Trophoblast cell (in vitro differentiated cells and primary cell): ENCODE data around the gene SPRY2.

Experiments
- DNase-seq, 2 donors: peaks; one replicate each; pipeline ENCODE4 v3.0.0-alpha.2; 2016
- H2AFZ ChIP-seq: 2 replicates; pipeline ENCODE4 v1.6.1; 2013; ENCODE audit warnings: low read length, moderate library complexity, mild to moderate bottlenecking; ENCODE audit not compliant: insufficient read depth, poor library complexity
- H2AK5ac ChIP-seq: 2 replicates; pipeline ENCODE4 v1.6.1; 2013; ENCODE audit warnings: mild to moderate bottlenecking, low read length
- H2BK120ac ChIP-seq: 2 replicates; pipeline ENCODE4 v1.6.1; 2013; ENCODE audit warnings: low read length, mild to moderate bottlenecking, moderate library complexity; ENCODE audit not compliant: insufficient read depth, poor library complexity
- H2BK12ac ChIP-seq: 2 replicates; pipeline ENCODE4 v1.6.1; 2013; ENCODE audit warnings: mild to moderate bottlenecking, low read length, moderate library complexity
- H2BK5ac ChIP-seq: 2 replicates; pipeline ENCODE4 v1.6.1; 2013; ENCODE audit warnings: low read length, low read depth, moderate library complexity, mild to moderate bottlenecking; ENCODE audit not compliant: poor library complexity
- H3K14ac ChIP-seq: 2 replicates; pipeline ENCODE4 v1.6.1; 2013; ENCODE audit warnings: mild to moderate bottlenecking, low read length
- H3K18ac ChIP-seq: 2 replicates; pipeline ENCODE4 v1.6.1; 2013; ENCODE audit warnings: mild to moderate bottlenecking, low read length
- H3K23ac ChIP-seq: 2 replicates; pipeline ENCODE4 v1.6.1; 2013; ENCODE audit warnings: low read length
- H3K27ac ChIP-seq: 2 replicates; pipeline ENCODE4 v1.5.1; 2013; ENCODE audit warnings: low read depth, mild to moderate bottlenecking, inconsistent platforms, low read length, moderate library complexity
- H3K27me3 ChIP-seq: 2 replicates; pipeline ENCODE4 v1.6.1; 2013; ENCODE audit warnings: inconsistent platforms, mild to moderate bottlenecking, low read length, moderate library complexity; ENCODE audit not compliant: insufficient read depth
- H3K36me3 ChIP-seq, 2 experiments: 1 replicate in 1 of 2; 2 replicates in 1 of 2; pipeline ENCODE4 v1.6.1; 2013; ENCODE audit warnings: low read length in 2 of 2, mild to moderate bottlenecking in 2 of 2, moderate library complexity in 1 of 2; ENCODE audit not compliant: insufficient read depth in 2 of 2, control insufficient read depth in 1 of 2
- H3K4ac ChIP-seq: 2 replicates; pipeline ENCODE4 v1.6.1; 2013; ENCODE audit warnings: low read depth, mild to moderate bottlenecking, low read length, moderate library complexity
- H3K4me1 ChIP-seq, 2 experiments: 1 replicate in 1 of 2; 2 replicates in 1 of 2; pipeline ENCODE4 v1.6.1; 2013; ENCODE audit warnings: low read length in 2 of 2, mild to moderate bottlenecking in 2 of 2, moderate library complexity in 1 of 2; ENCODE audit not compliant: insufficient read depth in 2 of 2, control insufficient read depth in 1 of 2
- H3K4me2 ChIP-seq: 2 replicates; pipeline ENCODE4 v1.6.1; 2013; ENCODE audit warnings: inconsistent platforms, mild to moderate bottlenecking, low read length, moderate library complexity
- H3K4me3 ChIP-seq: 2 replicates; pipeline ENCODE4 v1.5.1; 2013; ENCODE audit warnings: mild to moderate bottlenecking, low read depth, low read length, inconsistent platforms
- H3K79me1 ChIP-seq: one replicate; pipeline ENCODE4 v1.6.1; 2013; ENCODE audit warnings: low read length
- H3K79me2 ChIP-seq: 2 replicates; pipeline ENCODE4 v1.6.1; 2013; ENCODE audit warnings: low read length, mild to moderate bottlenecking; ENCODE audit not compliant: control insufficient read depth, insufficient read depth, poor library complexity
- H3K9ac ChIP-seq: 2 replicates; pipeline ENCODE4 v1.6.1; 2013; ENCODE audit warnings: mild to moderate bottlenecking, low read length
- H3K9me3 ChIP-seq: 2 replicates; pipeline ENCODE4 v1.6.1; 2013; ENCODE audit warnings: low read depth, mild to moderate bottlenecking, control low read depth, inconsistent platforms, low read length; ENCODE audit not compliant: insufficient read depth
- H4K12ac ChIP-seq: 2 replicates; pipeline ENCODE4 v1.6.1; 2013; ENCODE audit warnings: low read depth, mild to moderate bottlenecking, low read length, moderate library complexity
- H4K8ac ChIP-seq: 2 replicates; pipeline ENCODE4 v1.6.1; 2013; ENCODE audit warnings: low read depth, mild to moderate bottlenecking, low read length, moderate library complexity
- H4K91ac ChIP-seq: one replicate; pipeline ENCODE4 v1.6.1; 2013; ENCODE audit warnings: low read depth, mild to moderate bottlenecking, low read length, moderate library complexity
- WGBS: extraction: QIAGEN DNeasy Blood & Tissue Kit; methylation state at CpG from one replicate; pipeline ENCODE4 v1.1.7; 2013; ENCODE audit warnings: missing lambda C conversion rate; ENCODE audit not compliant: insufficient read length, insufficient coverage; ENCODE audit errors: extremely low coverage; 5-methylcytosine and 5-hydroxymethylcytosine counted together

SPRY2 gene

DNA sequence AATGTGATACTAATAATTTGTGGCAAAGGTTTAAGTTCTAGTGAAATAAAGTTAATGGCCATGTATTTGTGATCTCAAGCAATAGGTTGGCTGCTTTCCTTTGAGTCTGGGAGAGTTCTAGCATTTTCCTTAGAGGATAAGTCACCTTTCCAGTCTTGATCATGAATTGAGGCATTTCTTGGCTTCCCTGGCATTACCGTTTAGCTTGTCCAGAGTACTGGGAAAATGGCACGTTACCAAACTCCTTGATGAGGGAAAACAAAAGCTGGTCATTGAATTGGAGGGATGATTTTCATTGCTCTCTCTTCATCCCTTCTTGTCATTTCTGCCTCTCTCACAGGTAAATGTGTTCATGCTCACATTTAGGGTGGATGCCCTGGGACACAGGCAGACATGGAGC is 34.0 kb upstream of the SPRY2 start:
- Histone ChIP-seq H3K79me1 (no peaks in the 10 kb centered on the region), H3K9ac (no peak overlapping the region), H2AK5ac (no peak overlapping the region)

DNA sequence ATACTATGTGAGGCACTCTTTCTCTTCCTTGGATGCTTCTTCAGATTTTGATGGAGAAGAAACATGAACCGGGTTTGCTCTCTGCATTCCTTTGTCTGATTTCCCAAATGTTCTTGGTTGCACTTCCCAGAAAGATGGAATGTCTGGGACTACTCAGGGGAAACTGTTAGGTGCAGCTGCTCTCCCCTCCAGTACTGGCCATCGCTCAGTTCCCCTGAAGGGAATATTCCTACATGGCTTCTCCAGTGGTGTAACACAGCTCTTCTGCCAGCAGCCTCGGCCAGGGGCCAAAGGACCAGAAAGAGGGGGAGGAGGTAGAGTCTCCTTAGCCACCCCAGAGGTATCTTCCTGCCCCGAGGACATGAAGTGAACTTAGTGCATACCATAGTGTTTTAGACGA is 33.5 kb upstream of the SPRY2 start:
- no peak overlapping the region for H3K23ac ChIP-seq
- H2AK5ac ChIP-seq, result no peak overlapping the region
- WGBS, result no CpG with 5 or more reads among the region's 5 CpGs
- no peaks in the 10 kb centered on the region for H3K36me3 ChIP-seq
- no peak overlapping the region for H4K12ac ChIP-seq
- H2BK12ac ChIP-seq, result no peak overlapping the region
- no peak overlapping the region for H4K8ac ChIP-seq
- H3K14ac ChIP-seq, result no peak overlapping the region
- H4K91ac ChIP-seq, result no peak overlapping the region
- no peak overlapping the region for H3K4me2 ChIP-seq
- no peak overlapping the region for H3K18ac ChIP-seq
- H3K27ac ChIP-seq, result no peak overlapping the region
- no peak overlapping the region for H3K9ac ChIP-seq
- no peak overlapping the region for H2BK120ac ChIP-seq
- H3K4ac ChIP-seq, result no peak overlapping the region
- no peaks in the 10 kb centered on the region for H3K79me2 ChIP-seq
- H3K27me3 ChIP-seq, result no peaks in the 10 kb centered on the region
- H3K79me1 ChIP-seq, result no peaks in the 10 kb centered on the region
- no peak overlapping the region for H3K4me3 ChIP-seq
- no peak for DNase-seq
- H3K9me3 ChIP-seq, result no peaks in the 10 kb centered on the region
- peaks cover 3% of the 10 kb centered on the region in 2 experiments for H3K4me1 ChIP-seq
- no peak overlapping the region for H2BK5ac ChIP-seq
- no peak overlapping the region for H2AFZ ChIP-seq

More for the DNA sequence above, 34.0 kb upstream of the SPRY2 start:
- H3K14ac ChIP-seq, result no peak overlapping the region
- no peak overlapping the region for H3K4me2 ChIP-seq
- H3K4ac ChIP-seq, result no peak overlapping the region
- no peak overlapping the region for H3K27ac ChIP-seq
- H4K8ac ChIP-seq, result no peak overlapping the region
- no peak overlapping the region for H3K18ac ChIP-seq
- no peak overlapping the region for H2BK120ac ChIP-seq
- DNase-seq, result no peak
- WGBS, result no CpG with 5 or more reads among the region's 2 CpGs
- no peak overlapping the region for H3K4me3 ChIP-seq
- H2BK5ac ChIP-seq, result no peak overlapping the region
- H4K91ac ChIP-seq, result no peak overlapping the region
- no peak overlapping the region for H2AFZ ChIP-seq
- H3K36me3 ChIP-seq, result no peaks in the 10 kb centered on the region
- no peak overlapping the region for H4K12ac ChIP-seq
- no peak overlapping the region for H3K23ac ChIP-seq
- no peak overlapping the region for H2BK12ac ChIP-seq
- H3K79me2 ChIP-seq, result no peaks in the 10 kb centered on the region
- H3K4me1 ChIP-seq, result peaks cover 3% of the 10 kb centered on the region in 2 experiments
- no peaks in the 10 kb centered on the region for H3K9me3 ChIP-seq
- H3K27me3 ChIP-seq, result no peaks in the 10 kb centered on the region

DNA sequence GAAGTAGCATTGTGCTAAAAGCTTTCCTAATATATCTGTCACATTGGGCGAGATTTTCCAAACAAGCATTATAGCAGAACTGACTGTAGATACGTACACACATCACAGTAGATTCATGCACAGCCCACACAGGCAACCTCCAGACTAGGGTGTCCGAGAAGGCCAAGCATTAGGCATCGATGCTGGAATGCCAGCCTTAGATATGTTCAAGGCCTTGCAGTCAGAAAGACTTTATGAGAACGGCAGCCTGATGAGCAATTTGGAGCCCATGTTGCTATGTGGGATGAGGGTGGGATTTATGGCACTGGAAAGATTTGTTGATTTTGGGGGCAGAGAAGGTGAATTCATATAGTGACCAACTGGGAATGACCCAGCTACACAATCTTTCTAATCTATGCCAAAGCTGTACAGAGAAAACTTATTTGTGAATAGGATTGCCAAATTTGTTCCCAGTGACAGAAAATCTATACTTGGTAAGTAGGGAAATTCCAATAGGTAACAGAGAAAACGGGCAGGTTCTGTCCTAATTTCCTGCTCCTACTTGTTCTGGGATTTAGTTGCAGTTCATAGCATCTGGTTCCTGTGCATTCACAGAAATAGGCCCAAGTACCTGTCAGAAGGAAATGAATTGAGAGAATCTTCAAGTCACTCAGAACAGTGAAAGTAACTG is 31.0 kb upstream of the SPRY2 start:
- no peak for DNase-seq

DNA sequence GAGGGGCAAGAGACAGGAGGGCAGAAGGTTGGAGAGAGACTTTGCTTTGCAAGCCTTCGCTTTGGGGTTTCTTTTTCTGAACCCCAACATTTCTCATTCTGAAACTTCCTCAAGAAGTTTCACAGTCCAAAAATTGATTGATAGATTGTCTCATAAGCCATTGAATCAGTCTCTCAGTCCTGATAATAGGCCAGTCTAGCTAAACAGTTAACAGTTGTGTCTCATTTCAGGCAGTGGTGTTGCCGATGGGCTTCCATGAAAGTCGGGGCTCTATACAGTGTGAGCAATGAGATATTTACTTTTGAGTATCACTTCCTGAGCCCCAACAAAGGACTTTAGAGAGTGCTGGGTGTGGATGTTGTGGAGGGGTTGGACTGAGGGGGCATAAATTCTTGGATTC is 26.5 kb upstream of the SPRY2 start:
- Histone ChIP-seq H3K36me3 (no peaks in the 10 kb centered on the region), H4K8ac (no peak overlapping the region), H2AK5ac (no peak overlapping the region), H3K9me3 (no peaks in the 10 kb centered on the region), H3K4me3 (no peak overlapping the region), H3K79me1 (peaks cover 3% of the 10 kb centered on the region), H2AFZ (no peak overlapping the region), H3K9ac (no peak overlapping the region), H3K27ac (no peak overlapping the region), H3K79me2 (no peaks in the 10 kb centered on the region), H3K27me3 (no peaks in the 10 kb centered on the region), H2BK5ac (no peak overlapping the region), H2BK12ac (no peak overlapping the region), H3K4me2 (no peak overlapping the region), H3K14ac (no peak overlapping the region), H2BK120ac (no peak overlapping the region), H4K12ac (no peak overlapping the region), H3K18ac (no peak overlapping the region), H3K4ac (no peak overlapping the region), H3K4me1 (no peaks in the 10 kb centered on the region), H3K23ac (no peak overlapping the region), H4K91ac (peak overlapping the region; percentile 38)
- whole genome bisulfite sequencing, result no CpG with 5 or more reads among the region's 3 CpGs
- no peak for DNase-seq

More for the DNA sequence above, 31.0 kb upstream of the SPRY2 start:
- Histone ChIP-seq H4K91ac (no peak overlapping the region), H3K23ac (no peak overlapping the region), H3K79me1 (peaks cover 3% of the 10 kb centered on the region), H4K8ac (no peak overlapping the region), H2BK120ac (no peak overlapping the region), H3K4me1 (peaks cover 3% of the 10 kb centered on the region in 2 experiments), H3K14ac (no peak overlapping the region), H3K79me2 (no peaks in the 10 kb centered on the region), H3K9me3 (no peaks in the 10 kb centered on the region), H4K12ac (no peak overlapping the region), H3K36me3 (no peaks in the 10 kb centered on the region), H3K18ac (no peak overlapping the region), H3K27me3 (no peaks in the 10 kb centered on the region), H3K4ac (no peak overlapping the region), H2AFZ (no peak overlapping the region), H2BK5ac (no peak overlapping the region), H3K4me2 (no peak overlapping the region), H2BK12ac (no peak overlapping the region), H3K4me3 (no peak overlapping the region), H2AK5ac (no peak overlapping the region), H3K27ac (no peak overlapping the region), H3K9ac (no peak overlapping the region)
- WGBS, result no CpG with 5 or more reads among the region's 6 CpGs
